Activated CD4-positive, CD25-positive, alpha-beta regulatory T cell (primary cell): ENCODE results near the gene ZNF319.

Experiments
- DNase-seq, 4 experiments: peaks; one replicate each; lab custom pipeline; 2025; lab: John Stamatoyannopoulos, UW

Gene ZNF319

GRCh38 chr16:57977418-57978069, 22.9 kb downstream of the ZNF319 start:
- no peak for DNase-seq

- no peak for DNase-seq
These were observed 24.1 kb downstream of the ZNF319 start for GRCh38 chr16:57976331-57976796.

GRCh38 chr16:57972306-57972705, 28.2 kb downstream of the ZNF319 start:
- DNase-seq, result no peak

GRCh38 chr16:57971848-57972247, 28.6 kb downstream of the ZNF319 start:
- no peak for DNase-seq

GRCh38 chr16:57970970-57971369, 29.5 kb downstream of the ZNF319 start, which contains the start of gene CNGB1:
TSS of gene CNGB1 (minus strand) at chr16:57971128. CDS start at chr16:57967286, 3,842 bp downstream.
- DNase-seq, result no peak

GRCh38 chr16:57970319-57970718, 30.2 kb downstream of the ZNF319 start:
- DNase-seq, result no peak

- DNase-seq, result no peak
These were observed 30.9 kb downstream of the ZNF319 start for GRCh38 chr16:57969451-57970123.

GRCh38 chr16:57967916-57968315, 32.6 kb downstream of the ZNF319 start:
- DNase-seq, result no peak

- DNase-seq, result no peak
These were observed 33.5 kb downstream of the ZNF319 start for GRCh38 chr16:57966986-57967385.

- no peak for DNase-seq
These were observed 34.2 kb downstream of the ZNF319 start for GRCh38 chr16:57966204-57966771.

- DNase-seq, result no peak
These were observed 36.2 kb downstream of the ZNF319 start for GRCh38 chr16:57964157-57964700.

- DNase-seq, result no peak
These were observed 37.7 kb downstream of the ZNF319 start for GRCh38 chr16:57962756-57963155.

- no peak for DNase-seq
These were observed 38.4 kb downstream of the ZNF319 start for GRCh38 chr16:57962046-57962445.

GRCh38 chr16:57961538-57961937, 38.9 kb downstream of the ZNF319 start:
- no peak for DNase-seq

- no peak for DNase-seq
These were observed 39.5 kb downstream of the ZNF319 start for GRCh38 chr16:57960826-57961472.

- no peak for DNase-seq
These were observed 40.2 kb downstream of the ZNF319 start for GRCh38 chr16:57960310-57960709.

GRCh38 chr16:57959804-57960203, 40.7 kb downstream of the ZNF319 start:
- DNase-seq, result no peak

GRCh38 chr16:57959121-57959520, 41.4 kb downstream of the ZNF319 start:
- DNase-seq, result no peak

- DNase-seq, result no peak
These were observed 41.9 kb downstream of the ZNF319 start for GRCh38 chr16:57958544-57958943.

GRCh38 chr16:57957673-57958392, 42.6 kb downstream of the ZNF319 start:
- no peak for DNase-seq

GRCh38 chr16:57956924-57957672, 43.4 kb downstream of the ZNF319 start:
- DNase-seq, result no peak
